Activated B cell treated with CpG ODN at 0.5 μM for 24 hours (primary cell): ENCODE results near the gene FAM83E. TPM values are rescaled to one million over a fixed set of nuclear protein-coding genes. Genes with fewer than 3 reads are reported as not detected.

Experiments
- ATAC-seq: fragments of 200-7000 bp; cut with Tn5 transposase; one replicate; pipeline ENCODE4 v1.10.0; 2021; ENCODE audit warnings: low read depth, mild to moderate bottlenecking, moderate library complexity
- CTCF ChIA-PET: fragments of 350-600 bp; sonication (Branson Sonifier 250); formaldehyde crosslinking; loops from one replicate; lab custom pipeline; 2021; ENCODE audit warnings: antibody characterized with exemption; lab: Charles Lee
- POLR2A ChIA-PET: fragments of 350-600 bp; sonication (Branson Sonifier 250); formaldehyde crosslinking; loops from one replicate; lab custom pipeline; 2021; ENCODE audit warnings: antibody characterized with exemption; lab: Charles Lee
- DNase-seq: peaks from one replicate; pipeline ENCODE4 v3.0.0; 2022
- H3K27ac Mint-ChIP-seq: one replicate; pipeline ENCODE4 v1.8.0; 2020; ENCODE audit warnings: mixed read lengths
- H3K27me3 Mint-ChIP-seq: one replicate; pipeline ENCODE4 v1.8.0; 2021; ENCODE audit warnings: mixed read lengths
- H3K36me3 Mint-ChIP-seq: one replicate; pipeline ENCODE4 v1.8.0; 2021; ENCODE audit warnings: low read depth, mixed read lengths
- H3K4me1 Mint-ChIP-seq: one replicate; pipeline ENCODE4 v1.8.0; 2021; ENCODE audit warnings: mixed read lengths
- H3K4me3 Mint-ChIP-seq: one replicate; pipeline ENCODE4 v1.8.0; 2020; ENCODE audit warnings: mild to moderate bottlenecking, mixed read lengths
- H3K9me3 Mint-ChIP-seq: one replicate; pipeline ENCODE4 v1.8.0; 2020; ENCODE audit warnings: mixed read lengths
- CTCF ChIP-seq: fragments of 200-600 bp; IDR thresholded peaks from one replicate; pipeline ENCODE4 v1.8.0; 2022; ENCODE audit warnings: antibody characterized with exemption, mild to moderate bottlenecking
- intact Hi-C: fragments of 100-400 bp; cut with micrococcal nuclease; formaldehyde crosslinking; loops from one replicate; pipeline ENCODE4 v1.15.1; 2024
- total RNA-seq: library from RNA; stranded (reverse); gene quantifications from 2 replicates; pipeline ENCODE4 v1.2.3, GENCODE V29; 2022

The FAM83E gene
- total RNA-seq, 1 donor from 2014 or later, result 5.6 TPM

GRCh38 chr19:48638831-48639381, 24.0 kb upstream of the FAM83E start:
- H3K36me3 Mint-ChIP-seq, result peaks cover 6% of the 10 kb centered on the region
- DNase-seq (no peak), ATAC-seq (no peak)
- TF ChIP-seq CTCF, result no peak
- peak overlapping the region; percentile 93 for H3K4me3 Mint-ChIP-seq
- peak overlapping the region; percentile 99 for H3K27ac Mint-ChIP-seq
- intact Hi-C loops, result loop anchor here (1.0 to 10.0 kb wide), 10 partner anchors 7 to 1238 kb away; partner anchors contain the start of genes AKT1S1, BCAT2, C19orf73 and CA11
- CTCF ChIA-PET, result no interaction called here
- no peaks in the 10 kb centered on the region for H3K27me3 Mint-ChIP-seq
- H3K4me1 Mint-ChIP-seq, result peaks cover 53% of the 10 kb centered on the region
- no peaks in the 10 kb centered on the region for H3K9me3 Mint-ChIP-seq
- POLR2A ChIA-PET, result interaction anchor here (4.8 kb wide), 2 partner anchors 15 to 19 kb away, joined by 53 to 67 read pairs; partner anchors contain the start of genes RPL18 and SPHK2

GRCh38 chr19:48637948-48638830, 23.3 kb upstream of the FAM83E start:
- peaks cover 61% of the 10 kb centered on the region for H3K4me1 Mint-ChIP-seq
- peak overlapping the region; percentile 99 for H3K27ac Mint-ChIP-seq
- DNase-seq (peak; percentile 66), ATAC-seq (peak; percentile 36)
- peak overlapping the region; percentile 93 for H3K4me3 Mint-ChIP-seq
- H3K27me3 Mint-ChIP-seq, result no peaks in the 10 kb centered on the region
- CTCF ChIA-PET, result interaction anchor here (0.6 to 1.2 kb wide), 2 partner anchors 8 to 148 kb away, joined by 3 to 4 read pairs; partner anchors contain the start of gene CA11
- no peak for TF ChIP-seq CTCF
- POLR2A ChIA-PET, result interaction anchor here (0.5 to 4.8 kb wide), 30 partner anchors 7 to 1282 kb away, joined by 3 to 67 read pairs (median 5); partner anchors contain the start of genes CA11, CARD8, EMP3 and MED25
- no peaks in the 10 kb centered on the region for H3K9me3 Mint-ChIP-seq
- peaks cover 9% of the 10 kb centered on the region for H3K36me3 Mint-ChIP-seq
- intact Hi-C loops, result loop anchor here (1.0 to 10.0 kb wide), 14 partner anchors 8 to 1239 kb away; partner anchors contain the start of genes AKT1S1, BCAT2, C19orf73 and CA11

- Mint-ChIP-seq H3K4me3 (peak overlapping the region; percentile 93), H3K9me3 (no peaks in the 10 kb centered on the region), H3K4me1 (peaks cover 67% of the 10 kb centered on the region), H3K27ac (peak overlapping the region; percentile 99), H3K36me3 (peaks cover 10% of the 10 kb centered on the region), H3K27me3 (no peaks in the 10 kb centered on the region)
- intact Hi-C loops, result loop anchor here (1.0 to 10.0 kb wide), 9 partner anchors 18 to 1175 kb away; partner anchors contain the start of genes C19orf73, FTL, FUZ and LIN7B
- no peak for TF ChIP-seq CTCF
- peak; percentile 97 for DNase-seq
- peak; percentile 72 for ATAC-seq
- CTCF ChIA-PET, result interaction anchor here (1.2 kb wide), 1 partner anchor 8 kb away, joined by 3 read pairs; the partner anchor contains the start of gene CA11
- POLR2A ChIA-PET, result interaction anchor here (0.5 to 4.8 kb wide), 30 partner anchors 8 to 1281 kb away, joined by 3 to 67 read pairs (median 5); partner anchors contain the start of genes CA11, CARD8, EMP3 and MED25
These were observed 22.6 kb upstream of the FAM83E start for GRCh38 chr19:48637449-48637947.

GRCh38 chr19:48636859-48637448, 22.1 kb upstream of the FAM83E start, which contains the start of gene DBP:
TSS of gene DBP (minus strand) at chr19:48637379. CDS start at chr19:48636994, 385 bp downstream.
- POLR2A ChIA-PET, result interaction anchor here (0.9 to 4.8 kb wide), 9 partner anchors 9 to 387 kb away, joined by 3 to 67 read pairs (median 19); partner anchors contain the start of genes CA11, RPL18 and SPHK2

More at GRCh38 chr19:48636859-48637448, 22.1 kb upstream of the FAM83E start, which contains the start of gene DBP:
- CTCF ChIA-PET, result interaction anchor here (1.2 kb wide), 1 partner anchor 9 kb away, joined by 3 read pairs; the partner anchor contains the start of gene CA11
- no peaks in the 10 kb centered on the region for H3K27me3 Mint-ChIP-seq
- DNase-seq, result no peak
- peaks cover 15% of the 10 kb centered on the region for H3K36me3 Mint-ChIP-seq
- intact Hi-C loops, result loop anchor here (1.0 to 10.0 kb wide), 9 partner anchors 18 to 1176 kb away; partner anchors contain the start of genes C19orf73, FTL, FUZ and LIN7B
- ATAC-seq, result no peak
- H3K4me3 Mint-ChIP-seq, result peak within 1 kb of the TSS; percentile 93
- H3K4me1 Mint-ChIP-seq, result peaks cover 70% of the 10 kb centered on the region
- H3K27ac Mint-ChIP-seq, result peak within 1 kb of the TSS; percentile 99
- no peaks in the 10 kb centered on the region for H3K9me3 Mint-ChIP-seq
- TF ChIP-seq CTCF, result no peak
